Muscle layer of colon (tissue), 2 donors: Measurements from ENCODE around the gene GPR78.

Experiments used
- H3K27ac ChIP-seq: one replicate; pipeline ENCODE4 v1.7.0; 2013; ENCODE audit warnings: low read depth, mild to moderate bottlenecking, low read length, moderate library complexity
- H3K27me3 ChIP-seq, 2 donors: one replicate each; pipeline ENCODE4 v1.7.0; 2013; ENCODE audit warnings: low read length in 2 of 2, mild to moderate bottlenecking in 2 of 2; ENCODE audit not compliant: insufficient read depth in 2 of 2, control insufficient read depth in 1 of 2
- H3K36me3 ChIP-seq: one replicate; pipeline ENCODE4 v1.7.0; 2013; ENCODE audit warnings: mild to moderate bottlenecking, low read length; ENCODE audit not compliant: insufficient read depth
- H3K4me1 ChIP-seq: one replicate; pipeline ENCODE4 v1.7.0; 2013; ENCODE audit warnings: mild to moderate bottlenecking, low read length; ENCODE audit not compliant: insufficient read depth
- H3K4me3 ChIP-seq, 2 donors: one replicate each; pipeline ENCODE4 v1.7.0; 2013; ENCODE audit warnings: low read length in 2 of 2, low read depth in 1 of 2, mild to moderate bottlenecking in 1 of 2, moderate library complexity in 1 of 2
- H3K9ac ChIP-seq: one replicate; pipeline ENCODE4 v1.7.0; 2013; ENCODE audit warnings: low read length
- H3K9me3 ChIP-seq: one replicate; pipeline ENCODE4 v1.7.0; 2013; ENCODE audit warnings: mild to moderate bottlenecking, low read length
- donor health status: abdominal sarcoma.
- donor health status: Adenocarcinoma of cecum.

GPR78 gene

GRCh38 chr4:8607603-8608481 lies 27.6 kb downstream of the GPR78 start:
- no peak overlapping the region for H3K4me3 ChIP-seq

GRCh38 chr4:8608714-8609391 lies 28.7 kb downstream of the GPR78 start:
- H3K36me3 ChIP-seq = no peaks in the 10 kb centered on the region
- H3K27ac ChIP-seq = no peak overlapping the region
- H3K9me3 ChIP-seq = no peaks in the 10 kb centered on the region
- no peak overlapping the region for H3K9ac ChIP-seq
- no peaks in the 10 kb centered on the region for H3K4me1 ChIP-seq
- H3K27me3 ChIP-seq = peaks cover 0 to 18% of the 10 kb centered on the region in 2 donors
- H3K4me3 ChIP-seq = no peak overlapping the region

More at GRCh38 chr4:8607603-8608481, 27.6 kb downstream of the GPR78 start:
- no peaks in the 10 kb centered on the region for H3K4me1 ChIP-seq
- H3K9ac ChIP-seq = no peak overlapping the region
- H3K27me3 ChIP-seq = peaks cover 0 to 18% of the 10 kb centered on the region in 2 donors
- H3K9me3 ChIP-seq = no peaks in the 10 kb centered on the region
- no peak overlapping the region for H3K27ac ChIP-seq
- H3K36me3 ChIP-seq = no peaks in the 10 kb centered on the region

- Histone ChIP-seq H3K4me3 (no peak overlapping the region), H3K4me1 (no peaks in the 10 kb centered on the region), H3K27me3 (peaks cover 0 to 18% of the 10 kb centered on the region in 2 donors), H3K9ac (no peak overlapping the region), H3K36me3 (no peaks in the 10 kb centered on the region), H3K9me3 (no peaks in the 10 kb centered on the region), H3K27ac (no peak overlapping the region)
Measured at GRCh38 chr4:8609406-8609805, 29.2 kb downstream of the GPR78 start.

- Histone ChIP-seq H3K4me1 (no peaks in the 10 kb centered on the region), H3K36me3 (no peaks in the 10 kb centered on the region), H3K9me3 (no peaks in the 10 kb centered on the region), H3K27me3 (peaks cover 0 to 18% of the 10 kb centered on the region in 2 donors), H3K4me3 (no peak overlapping the region), H3K27ac (no peak overlapping the region), H3K9ac (no peak overlapping the region)
Measured at GRCh38 chr4:8609824-8610350, 29.7 kb downstream of the GPR78 start.

GRCh38 chr4:8610858-8611616 lies 30.8 kb downstream of the GPR78 start:
- Histone ChIP-seq H3K4me3 (no peak overlapping the region), H3K36me3 (no peaks in the 10 kb centered on the region), H3K9ac (no peak overlapping the region), H3K4me1 (no peaks in the 10 kb centered on the region), H3K9me3 (no peaks in the 10 kb centered on the region), H3K27me3 (peaks cover 0 to 18% of the 10 kb centered on the region in 2 donors), H3K27ac (no peak overlapping the region)

- Histone ChIP-seq H3K27ac (no peak overlapping the region), H3K4me3 (no peak overlapping the region), H3K9ac (no peak overlapping the region)
Measured at GRCh38 chr4:8612646-8613045, 32.5 kb downstream of the GPR78 start.

GRCh38 chr4:8613421-8614364 lies 33.5 kb downstream of the GPR78 start:
- no peaks in the 10 kb centered on the region for H3K4me1 ChIP-seq

More at GRCh38 chr4:8612646-8613045, 32.5 kb downstream of the GPR78 start:
- H3K4me1 ChIP-seq = no peaks in the 10 kb centered on the region
- H3K9me3 ChIP-seq = no peaks in the 10 kb centered on the region
- H3K36me3 ChIP-seq = no peaks in the 10 kb centered on the region
- H3K27me3 ChIP-seq = peaks cover 0 to 4% of the 10 kb centered on the region in 2 donors

GRCh38 chr4:8614365-8615193 lies 34.4 kb downstream of the GPR78 start:
- H3K4me1 ChIP-seq = no peaks in the 10 kb centered on the region

More at GRCh38 chr4:8613421-8614364, 33.5 kb downstream of the GPR78 start:
- Histone ChIP-seq H3K27me3 (no peaks in the 10 kb centered on the region), H3K36me3 (no peaks in the 10 kb centered on the region), H3K9me3 (no peaks in the 10 kb centered on the region), H3K9ac (no peak overlapping the region), H3K27ac (no peak overlapping the region), H3K4me3 (no peak overlapping the region)

GRCh38 chr4:8615366-8615765 lies 35.2 kb downstream of the GPR78 start:
- H3K9ac ChIP-seq = no peak overlapping the region
- H3K4me1 ChIP-seq = no peaks in the 10 kb centered on the region
- H3K27me3 ChIP-seq = no peaks in the 10 kb centered on the region
- H3K27ac ChIP-seq = no peak overlapping the region
- H3K36me3 ChIP-seq = no peaks in the 10 kb centered on the region
- H3K4me3 ChIP-seq = no peak overlapping the region
- H3K9me3 ChIP-seq = no peaks in the 10 kb centered on the region

More at GRCh38 chr4:8614365-8615193, 34.4 kb downstream of the GPR78 start:
- H3K27ac ChIP-seq = no peak overlapping the region
- no peaks in the 10 kb centered on the region for H3K9me3 ChIP-seq
- H3K27me3 ChIP-seq = no peaks in the 10 kb centered on the region
- no peak overlapping the region for H3K9ac ChIP-seq
- no peak overlapping the region for H3K4me3 ChIP-seq
- no peaks in the 10 kb centered on the region for H3K36me3 ChIP-seq
